ENCODE results near the gene LCE3B. TPM values are rescaled to one million over a fixed set of nuclear protein-coding genes. Genes with fewer than 3 reads are reported as not detected.

The LCE3B gene
- total RNA-seq, result not detected in 2 replicates

GRCh38 chr1:152613511-152613910 lies at the start of gene LCE3B:
Gene LCE3B, plus strand, starts transcription at chr1:152613811. Its CDS starts 0 bp downstream, at chr1:152613811.

GRCh38 chr1:152566681-152567080 lies 46.9 kb upstream of the LCE3B start, which contains the start of gene LCE3E:
Gene LCE3E, minus strand, starts transcription at chr1:152566780. Its CDS starts 572 bp downstream, at chr1:152566208.

GRCh38 chr1:152580433-152580832 lies 33.2 kb upstream of the LCE3B start, which contains the start of gene LCE3D:
Gene LCE3D, minus strand, starts transcription at chr1:152580516. Its CDS starts 580 bp downstream, at chr1:152579936.

GRCh38 chr1:152599934-152600333 lies 13.7 kb upstream of the LCE3B start, which contains the start of gene LCE3C:
Gene LCE3C, plus strand, starts transcription at chr1:152600234. Its CDS starts 498 bp downstream, at chr1:152600732.

GRCh38 chr1:152622803-152623202 lies 9.2 kb downstream of the LCE3B start, which contains the start of gene LCE3A:
Gene LCE3A, minus strand, starts transcription at chr1:152623103. Its CDS starts 0 bp downstream, at chr1:152623103.

GRCh38 chr1:152663098-152663497 lies 49.5 kb downstream of the LCE3B start, which contains the start of gene LCE2D:
Gene LCE2D, plus strand, starts transcription at chr1:152663380. Its CDS starts 726 bp downstream, at chr1:152664106.

Other genes with a start within 250 kb of the LCE3B start
- gene CRNN, start 199.5 kb upstream of the LCE3B start, total RNA-seq, result not detected in 2 replicates
- gene LCE5A, start 103.0 kb upstream of the LCE3B start, total RNA-seq, result not detected in 2 replicates
- gene CRCT1, start 99.3 kb upstream of the LCE3B start, total RNA-seq, result not detected in 2 replicates
- gene LCE3E, start 47.0 kb upstream of the LCE3B start, total RNA-seq, result not detected in 2 replicates
- gene LCE3D, start 33.3 kb upstream of the LCE3B start, total RNA-seq, result not detected in 2 replicates
- not detected in 2 replicates for gene LCE3C, start 13.6 kb upstream of the LCE3B start, total RNA-seq
- not detected in 2 replicates for gene LCE3A, start 9.3 kb downstream of the LCE3B start, total RNA-seq
- gene LCE2D, start 49.6 kb downstream of the LCE3B start, total RNA-seq, result not detected in 2 replicates
- not detected in 2 replicates for gene LCE2C, start 61.5 kb downstream of the LCE3B start, total RNA-seq
- not detected in 2 replicates for gene LCE2B, start 72.3 kb downstream of the LCE3B start, total RNA-seq
- not detected in 2 replicates for gene LCE2A, start 84.5 kb downstream of the LCE3B start, total RNA-seq
- gene LCE4A, start 94.3 kb downstream of the LCE3B start, total RNA-seq, result not detected in 2 replicates
- not detected in 2 replicates for gene KPRP, start 144.2 kb downstream of the LCE3B start, total RNA-seq
- gene LCE1F, start 161.3 kb downstream of the LCE3B start, total RNA-seq, result not detected in 2 replicates
- 0.42 TPM in 1 of 2 replicates, not detected in the other for gene LCE1E, start 172.4 kb downstream of the LCE3B start, total RNA-seq
- not detected in 2 replicates for gene LCE1D, start 182.9 kb downstream of the LCE3B start, total RNA-seq
- not detected in 2 replicates for gene LCE1C, start 192.8 kb downstream of the LCE3B start, total RNA-seq
- gene LCE1B, start 198.2 kb downstream of the LCE3B start, total RNA-seq, result not detected in 2 replicates
- not detected in 2 replicates for gene LCE1A, start 213.7 kb downstream of the LCE3B start, total RNA-seq
- not detected in 2 replicates for gene LCE6A, start 229.0 kb downstream of the LCE3B start, total RNA-seq
- not detected in 2 replicates for gene LCE7A, start 246.2 kb downstream of the LCE3B start, total RNA-seq